ENCODE data around the gene PLXNC1. TPM values are rescaled to one million over a fixed set of nuclear protein-coding genes. Genes with fewer than 3 reads are reported as not detected.

PLXNC1 gene
- total RNA-seq, 2 donors from 2014 or later, result 8.4 to 12.4 TPM

DNA sequence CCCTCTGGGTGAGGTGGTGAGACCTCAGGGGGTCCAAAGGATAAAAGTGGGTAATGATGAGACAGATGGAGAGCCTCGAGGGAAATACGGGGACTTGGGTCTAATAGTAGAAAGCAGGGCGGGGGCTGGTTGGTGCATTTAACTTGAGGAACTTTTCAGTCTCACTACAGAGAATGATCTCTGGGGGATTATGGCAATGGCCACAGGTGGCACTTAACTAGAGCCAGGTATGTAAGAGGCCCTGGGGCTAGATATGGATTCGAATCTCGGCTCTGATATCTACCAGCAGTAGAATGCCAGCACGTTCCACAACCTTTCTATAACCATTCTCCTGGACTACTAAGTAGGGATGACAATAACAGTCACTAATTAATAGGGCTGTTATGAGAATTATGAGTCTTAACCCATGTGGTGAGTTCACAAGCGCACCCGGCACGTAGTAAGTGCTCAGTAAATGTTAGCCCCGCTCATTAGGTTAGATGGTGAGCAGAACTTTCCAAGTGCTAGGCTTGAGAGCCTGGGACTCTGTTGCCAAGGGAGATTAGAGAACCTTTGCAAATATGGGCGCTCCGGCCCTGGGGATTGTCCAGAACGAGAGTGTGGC lies 888 bp upstream of the PLXNC1 start:
- Histone ChIP-seq H3K36me3 (no peaks in the 10 kb centered on the region), H3K27ac (peak overlapping the region; percentile 37), H3K4me3 (peak overlapping the region; percentile 56), H3K27me3 (peaks cover 13% of the 10 kb centered on the region), H3K9me3 (no peaks in the 10 kb centered on the region), H3K9ac (ENCODE audit: low read depth in 2 of 2, low read length in 2 of 2) (peak overlapping the region in 1 of 2 donors; percentile 19), H3K4me1 (peaks cover 9% of the 10 kb centered on the region)
- TF ChIP-seq, protein P1, sequence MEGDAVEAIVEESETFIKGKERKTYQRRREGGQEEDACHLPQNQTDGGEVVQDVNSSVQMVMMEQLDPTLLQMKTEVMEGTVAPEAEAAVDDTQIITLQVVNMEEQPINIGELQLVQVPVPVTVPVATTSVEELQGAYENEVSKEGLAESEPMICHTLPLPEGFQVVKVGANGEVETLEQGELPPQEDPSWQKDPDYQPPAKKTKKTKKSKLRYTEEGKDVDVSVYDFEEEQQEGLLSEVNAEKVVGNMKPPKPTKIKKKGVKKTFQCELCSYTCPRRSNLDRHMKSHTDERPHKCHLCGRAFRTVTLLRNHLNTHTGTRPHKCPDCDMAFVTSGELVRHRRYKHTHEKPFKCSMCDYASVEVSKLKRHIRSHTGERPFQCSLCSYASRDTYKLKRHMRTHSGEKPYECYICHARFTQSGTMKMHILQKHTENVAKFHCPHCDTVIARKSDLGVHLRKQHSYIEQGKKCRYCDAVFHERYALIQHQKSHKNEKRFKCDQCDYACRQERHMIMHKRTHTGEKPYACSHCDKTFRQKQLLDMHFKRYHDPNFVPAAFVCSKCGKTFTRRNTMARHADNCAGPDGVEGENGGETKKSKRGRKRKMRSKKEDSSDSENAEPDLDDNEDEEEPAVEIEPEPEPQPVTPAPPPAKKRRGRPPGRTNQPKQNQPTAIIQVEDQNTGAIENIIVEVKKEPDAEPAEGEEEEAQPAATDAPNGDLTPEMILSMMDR (IDR thresholded peaks at IDR 0.05), result no peak
- DNase-seq, result no peak
- intact Hi-C loops (cut with DNase I), result loop anchor here (5.0 kb wide), 1 partner anchor 285 kb away; no protein-coding TSS in a partner anchor

DNA sequence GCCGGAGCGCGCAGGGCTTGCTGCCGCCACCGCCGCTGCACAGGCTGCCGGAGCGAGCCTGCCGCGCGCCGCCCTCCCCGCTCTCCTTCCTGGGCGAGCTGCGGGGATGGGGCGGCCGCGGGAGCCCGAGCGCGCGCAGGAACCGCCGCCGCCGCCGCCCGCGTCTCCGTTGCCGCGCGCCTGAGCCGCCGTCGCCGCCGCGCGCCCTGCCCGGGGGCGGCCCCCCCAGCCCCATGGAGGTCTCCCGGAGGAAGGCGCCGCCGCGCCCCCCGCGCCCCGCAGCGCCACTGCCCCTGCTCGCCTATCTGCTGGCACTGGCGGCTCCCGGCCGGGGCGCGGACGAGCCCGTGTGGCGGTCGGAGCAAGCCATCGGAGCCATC lies 352 bp downstream of the PLXNC1 start:
- TF ChIP-seq, protein P1 (IDR thresholded peaks at IDR 0.05), result no peak
- peak overlapping the region; percentile 37 for H3K27ac ChIP-seq
- peaks cover 13% of the 10 kb centered on the region for H3K4me1 ChIP-seq
- intact Hi-C loops (cut with DNase I), result loop anchor here (5.0 kb wide), 1 partner anchor 284 kb away; no protein-coding TSS in a partner anchor
- H3K9me3 ChIP-seq, result no peaks in the 10 kb centered on the region
- no peaks in the 10 kb centered on the region for H3K36me3 ChIP-seq
- peak overlapping the region in 1 of 2 donors; percentile 66 for H3K9ac ChIP-seq (ENCODE audit: low read depth in 2 of 2, low read length in 2 of 2)
- H3K4me3 ChIP-seq, result peak overlapping the region; percentile 56
- DNase-seq, result no peak
- peaks cover 13% of the 10 kb centered on the region for H3K27me3 ChIP-seq

DNA sequence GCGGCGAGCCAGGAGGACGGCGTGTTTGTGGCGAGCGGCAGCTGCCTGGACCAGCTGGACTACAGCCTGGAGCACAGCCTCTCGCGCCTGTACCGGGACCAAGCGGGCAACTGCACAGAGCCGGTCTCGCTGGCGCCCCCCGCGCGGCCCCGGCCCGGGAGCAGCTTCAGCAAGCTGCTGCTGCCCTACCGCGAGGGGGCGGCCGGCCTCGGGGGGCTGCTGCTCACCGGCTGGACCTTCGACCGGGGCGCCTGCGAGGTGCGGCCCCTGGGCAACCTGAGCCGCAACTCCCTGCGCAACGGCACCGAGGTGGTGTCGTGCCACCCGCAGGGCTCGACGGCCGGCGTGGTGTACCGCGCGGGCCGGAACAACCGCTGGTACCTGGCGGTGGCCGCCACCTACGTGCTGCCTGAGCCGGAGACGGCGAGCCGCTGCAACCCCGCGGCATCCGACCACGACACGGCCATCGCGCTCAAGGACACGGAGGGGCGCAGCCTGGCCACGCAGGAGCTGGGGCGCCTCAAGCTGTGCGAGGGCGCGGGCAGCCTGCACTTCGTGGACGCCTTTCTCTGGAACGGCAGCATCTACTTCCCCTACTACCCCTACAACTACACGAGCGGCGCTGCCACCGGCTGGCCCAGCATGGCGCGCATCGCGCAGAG lies 873 bp downstream of the PLXNC1 start:
- H3K9me3 ChIP-seq, result no peaks in the 10 kb centered on the region
- DNase-seq, result peak; percentile 50
- intact Hi-C loops (cut with DNase I), result loop anchor here (5.0 kb wide), 1 partner anchor 283 kb away; no protein-coding TSS in a partner anchor
- TF ChIP-seq, protein P1 (IDR thresholded peaks at IDR 0.05), result peak; percentile 40
- H3K4me3 ChIP-seq, result peak overlapping the region; percentile 56
- H3K4me1 ChIP-seq, result peaks cover 13% of the 10 kb centered on the region
- H3K36me3 ChIP-seq, result no peaks in the 10 kb centered on the region
- H3K27me3 ChIP-seq, result peaks cover 13% of the 10 kb centered on the region
- peak overlapping the region; percentile 58 to 66 for H3K9ac ChIP-seq (ENCODE audit: low read depth in 2 of 2, low read length in 2 of 2)
- H3K27ac ChIP-seq, result peak overlapping the region; percentile 3

DNA sequence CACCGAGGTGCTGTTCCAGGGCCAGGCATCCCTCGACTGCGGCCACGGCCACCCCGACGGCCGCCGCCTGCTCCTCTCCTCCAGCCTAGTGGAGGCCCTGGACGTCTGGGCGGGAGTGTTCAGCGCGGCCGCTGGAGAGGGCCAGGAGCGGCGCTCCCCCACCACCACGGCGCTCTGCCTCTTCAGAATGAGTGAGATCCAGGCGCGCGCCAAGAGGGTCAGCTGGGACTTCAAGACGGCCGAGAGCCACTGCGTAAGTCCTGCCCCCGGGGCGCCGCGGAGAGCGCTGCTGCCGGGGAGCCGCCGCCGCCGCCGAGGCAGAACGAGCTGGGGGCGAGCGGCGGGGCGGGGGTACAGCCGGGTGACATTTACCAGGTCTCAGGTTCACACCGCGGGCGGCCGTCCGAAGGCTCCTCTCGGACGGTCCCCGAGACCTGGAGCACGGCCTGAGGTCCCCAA lies 1.4 kb downstream of the PLXNC1 start:
- H3K4me1 ChIP-seq, result peaks cover 13% of the 10 kb centered on the region
- H3K9ac ChIP-seq (ENCODE audit: low read depth in 2 of 2, low read length in 2 of 2), result peak overlapping the region; percentile 58 to 66
- no peak overlapping the region for H3K27ac ChIP-seq
- peak overlapping the region; percentile 56 for H3K4me3 ChIP-seq
- TF ChIP-seq, protein P1 (IDR thresholded peaks at IDR 0.05), result no peak
- intact Hi-C loops (cut with DNase I), result loop anchor here (5.0 kb wide), 1 partner anchor 282 kb away; no protein-coding TSS in a partner anchor
- DNase-seq, result peak; percentile 54
- peaks cover 13% of the 10 kb centered on the region for H3K27me3 ChIP-seq
- H3K36me3 ChIP-seq, result no peaks in the 10 kb centered on the region
- H3K9me3 ChIP-seq, result no peaks in the 10 kb centered on the region

DNA sequence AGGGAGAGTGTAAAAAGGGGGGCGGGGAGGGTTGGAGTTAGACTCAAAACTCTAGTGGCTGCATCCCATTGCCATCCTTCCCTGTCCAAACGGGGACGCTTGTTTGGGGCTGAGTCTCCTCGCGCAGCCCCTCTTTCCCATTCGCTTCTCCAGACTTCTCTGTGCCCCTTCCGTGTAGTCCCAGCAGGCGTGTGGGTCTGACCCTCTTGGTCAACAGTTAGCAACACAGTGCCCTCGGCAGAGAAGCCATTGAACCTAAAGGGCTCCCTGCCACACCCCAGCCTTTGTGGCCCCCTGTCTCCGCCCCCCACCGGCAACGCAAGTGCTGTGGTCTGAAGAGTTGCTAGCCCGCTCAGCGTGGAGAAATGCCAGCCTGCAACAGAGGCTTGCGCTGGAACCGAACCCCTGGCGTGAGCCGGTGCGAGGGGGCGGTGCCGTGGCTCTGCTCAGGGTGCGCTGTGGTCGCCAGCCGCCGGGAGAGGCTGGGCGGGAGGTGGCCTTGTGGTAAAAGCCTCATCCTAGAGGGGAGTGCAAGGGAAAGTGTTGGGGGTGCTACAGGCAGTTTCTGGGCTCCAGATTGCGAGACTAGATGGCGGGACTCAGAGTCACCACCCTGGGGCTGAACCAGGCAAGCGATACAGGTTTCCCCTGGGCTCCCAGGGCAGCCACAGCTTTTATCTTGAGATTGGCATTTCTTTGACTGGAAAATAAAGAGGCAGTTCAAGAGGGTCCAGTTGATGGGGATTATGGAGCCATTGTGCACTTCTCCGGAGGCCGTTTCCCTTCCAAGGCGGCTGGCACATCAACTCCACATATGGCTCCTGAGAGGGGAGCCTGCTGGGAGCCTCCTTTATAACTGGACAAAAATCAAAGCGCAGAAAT lies 2.1 kb downstream of the PLXNC1 start:
- Histone ChIP-seq H3K27ac (no peak overlapping the region), H3K4me1 (peaks cover 13% of the 10 kb centered on the region), H3K4me3 (peak overlapping the region; percentile 56), H3K27me3 (peaks cover 13% of the 10 kb centered on the region), H3K9ac (ENCODE audit: low read depth in 2 of 2, low read length in 2 of 2) (peak overlapping the region; percentile 34 to 66), H3K9me3 (no peaks in the 10 kb centered on the region), H3K36me3 (no peaks in the 10 kb centered on the region)
- DNase-seq, result peak; percentile 53
- intact Hi-C loops (cut with DNase I), result no loop called here
- TF ChIP-seq, protein P1 (IDR thresholded peaks at IDR 0.05), result no peak

Measured in colonic mucosa (tissue), 4 donors.